Endothelial cell of umbilical vein (primary cell): ENCODE measurements around the gene RELT. TPM values are rescaled to one million over a fixed set of nuclear protein-coding genes. Genes with fewer than 3 reads are reported as not detected.

ENCODE experiments used
- BruUV-seq: library from RNA; stranded (reverse); fragments of 400-500 nt; replicated peaks from 2 replicates; lab custom pipeline; 2021; lab: Mats Ljungman, UMichigan
- CTCF ChIA-PET: fragments of 300-600, 350-600 bp; sonication (Branson Sonifier 250); formaldehyde crosslinking; loops from one replicate; lab custom pipeline; 2021; ENCODE audit warnings: antibody characterized with exemption, inconsistent platforms; lab: Charles Lee
- POLR2A ChIA-PET: fragments of 300-600, 350-600 bp; sonication (Branson Sonifier 250); formaldehyde crosslinking; loops from one replicate; lab custom pipeline; 2021; ENCODE audit warnings: antibody characterized with exemption, inconsistent platforms; lab: Charles Lee
- DNase-seq: peaks from one replicate; pipeline ENCODE4 v3.0.0-alpha.2; 2011; ENCODE audit warnings: low read depth, low spot score
- FAIRE-seq: peaks from 2 replicates; lab custom pipeline; 2011; peaks lifted over from hg19 to GRCh38; lab: Jason Lieb, UNC
- H2AFZ ChIP-seq: 2 replicates; pipeline ENCODE4 v1.6.0; 2012; ENCODE audit warnings: low read depth, low read length, control low read depth, inconsistent platforms
- H3K27ac ChIP-seq: 2 replicates; pipeline ENCODE4 v1.5.1; 2011; ENCODE audit warnings: low read depth, mild to moderate bottlenecking, control low read depth, low read length, moderate library complexity; ENCODE audit not compliant: insufficient read depth
- H3K27me3 ChIP-seq, 2 experiments: 2 replicates each; pipeline versions ENCODE4 v1.6.0 to v1.6.1; 2011; ENCODE audit warnings: low read length in 2 of 2, mixed read lengths in 1 of 2; ENCODE audit not compliant: control insufficient read depth in 2 of 2, insufficient read depth in 2 of 2
- H3K36me3 ChIP-seq, 2 experiments: 2 replicates in 1 of 2; 3 replicates in 1 of 2; pipeline ENCODE4 v1.5.1; 2011; ENCODE audit warnings: low read length in 2 of 2, mild to moderate bottlenecking in 1 of 2, moderate library complexity in 1 of 2; ENCODE audit not compliant: control insufficient read depth in 2 of 2, insufficient read depth in 2 of 2; ENCODE audit errors: extremely low read depth in 1 of 2
- H3K4me1 ChIP-seq: 3 replicates; pipeline ENCODE4 v1.5.1; 2011; ENCODE audit warnings: mild to moderate bottlenecking, low read length; ENCODE audit not compliant: control insufficient read depth, insufficient read depth; ENCODE audit errors: extremely low read depth
- H3K4me2 ChIP-seq: 2 replicates; pipeline ENCODE4 v1.6.1; 2011; ENCODE audit warnings: low read length, control low read depth, mixed read lengths; ENCODE audit not compliant: insufficient read depth
- H3K4me3 ChIP-seq, 3 experiments: fragments of 200-600 bp in 1 of 3; sonication (generic), shearing (Covaris generic) in 1 of 3; replicated peaks in 1 of 3; 2 replicates each; pipeline ENCODE4 v1.5.1; 2011 to 2016; ENCODE audit warnings: control low read depth in 3 of 3, low read length in 3 of 3, mild to moderate bottlenecking in 2 of 3, inconsistent platforms in 1 of 3, low read depth in 1 of 3, moderate library complexity in 1 of 3; ENCODE audit not compliant: insufficient read depth in 1 of 3
- H3K79me2 ChIP-seq: 2 replicates; pipeline ENCODE4 v1.6.0; 2012; ENCODE audit warnings: low read length, inconsistent platforms; ENCODE audit not compliant: control insufficient read depth, insufficient read depth
- H3K9ac ChIP-seq: replicated peaks from 2 replicates; pipeline ENCODE3; 2011; ENCODE audit warnings: low read length, control low read depth; ENCODE audit not compliant: insufficient read depth; ENCODE audit errors: extremely low read depth
- H3K9me1 ChIP-seq: replicated peaks from 3 replicates; pipeline ENCODE4 v1.6.0; 2011; ENCODE audit warnings: mild to moderate bottlenecking, low read length; ENCODE audit not compliant: control insufficient read depth, insufficient read depth; ENCODE audit errors: extremely low read depth
- H3K9me3 ChIP-seq: replicated peaks from 2 replicates; pipeline ENCODE4 v1.5.1; 2012; ENCODE audit warnings: low read length, inconsistent platforms; ENCODE audit not compliant: control insufficient read depth, insufficient read depth
- H4K20me1 ChIP-seq: replicated peaks from 2 replicates; pipeline ENCODE3; 2011; ENCODE audit warnings: mild to moderate bottlenecking, low read length; ENCODE audit not compliant: control insufficient read depth, insufficient read depth; ENCODE audit errors: extremely low read depth
- CTCF ChIP-seq, 2 donors: IDR thresholded peaks; 1 replicate in 1 of 2; 2 replicates in 1 of 2; pipeline ENCODE4 v1.5.1; 2011; ENCODE audit warnings: low read length in 2 of 2, mild to moderate bottlenecking in 2 of 2, moderate library complexity in 2 of 2, control low read depth in 1 of 2, inconsistent platforms in 1 of 2, low read depth in 1 of 2; ENCODE audit not compliant: insufficient read depth in 1 of 2; ENCODE audit errors: extremely low read depth in 1 of 2
- EZH2 ChIP-seq: IDR thresholded peaks from 2 replicates; pipeline ENCODE4 v1.6.1; 2012; ENCODE audit warnings: borderline replicate concordance, low read depth, mild to moderate bottlenecking, moderate library complexity, low read length, inconsistent platforms; ENCODE audit not compliant: severe bottlenecking
- FOS ChIP-seq: IDR thresholded peaks from 2 replicates; pipeline ENCODE4 v1.6.1; 2011; ENCODE audit warnings: mild to moderate bottlenecking, low read length, moderate library complexity, borderline replicate concordance; ENCODE audit not compliant: insufficient read depth
- GATA2 ChIP-seq: IDR thresholded peaks from 2 replicates; pipeline ENCODE4 v1.7.0; 2011; ENCODE audit warnings: low read depth, mild to moderate bottlenecking, moderate library complexity, mixed read lengths, low read length; ENCODE audit not compliant: insufficient read length, insufficient read depth
- JUN ChIP-seq: IDR thresholded peaks from 2 replicates; pipeline ENCODE4 v1.6.1; 2011; ENCODE audit warnings: borderline replicate concordance, low read depth; ENCODE audit not compliant: insufficient read length, insufficient read depth
- MAX ChIP-seq: IDR thresholded peaks from 2 replicates; pipeline ENCODE4 v1.6.1; 2011; ENCODE audit not compliant: insufficient read depth, insufficient read length
- MYC ChIP-seq: IDR thresholded peaks from one replicate; pipeline ENCODE4 v1.6.1; 2011; ENCODE audit warnings: mild to moderate bottlenecking, low read depth, low read length
- POLR2A ChIP-seq: IDR thresholded peaks from 2 replicates; pipeline ENCODE4 v1.6.1; 2012; ENCODE audit warnings: low read depth, mild to moderate bottlenecking, control low read depth, low read length
- POLR2AphosphoS5 ChIP-seq: IDR thresholded peaks from 2 replicates; pipeline ENCODE4 v1.6.1; 2012; ENCODE audit warnings: low read depth, mild to moderate bottlenecking, control low read depth, low read length, moderate library complexity; ENCODE audit not compliant: insufficient read depth
- dilution Hi-C: fragments of 300-500 bp; cut with MboI; formaldehyde crosslinking; loops from one replicate; pipeline ENCODE4 v1.15.0; 2019; ENCODE audit warnings: low sequenced_read_pairs; ENCODE audit not compliant: extremely low pct_ligation_motif_present
- intact Hi-C: fragments of 100-400 bp; cut with micrococcal nuclease; formaldehyde crosslinking; loops from one replicate; pipeline ENCODE4 v1.10.0; 2022
- polyA plus RNA-seq, 4 experiments: library from polyadenylated mRNA; depleted of rRNA in 3 of 4; stranded (reverse) in 3 of 4; unstranded in 1 of 4; fragments of >200 nt; gene quantifications; 2 replicates each; pipeline versions ENCODE4 v1.2.1 to v1.2.3, GENCODE V29; 2011 to 2012; ENCODE audit warnings: missing spikeins in 1 of 4
- total RNA-seq: library from RNA; stranded (reverse); gene quantifications from 2 replicates; pipeline ENCODE4 v1.2.3, GENCODE V29; 2021

The RELT gene
- total and polyA plus RNA-seq, 2 donors (not counting 3 experiments of a cell fraction or from before 2014, with no cell fraction given): 6.7 to 13.1 TPM

DNA sequence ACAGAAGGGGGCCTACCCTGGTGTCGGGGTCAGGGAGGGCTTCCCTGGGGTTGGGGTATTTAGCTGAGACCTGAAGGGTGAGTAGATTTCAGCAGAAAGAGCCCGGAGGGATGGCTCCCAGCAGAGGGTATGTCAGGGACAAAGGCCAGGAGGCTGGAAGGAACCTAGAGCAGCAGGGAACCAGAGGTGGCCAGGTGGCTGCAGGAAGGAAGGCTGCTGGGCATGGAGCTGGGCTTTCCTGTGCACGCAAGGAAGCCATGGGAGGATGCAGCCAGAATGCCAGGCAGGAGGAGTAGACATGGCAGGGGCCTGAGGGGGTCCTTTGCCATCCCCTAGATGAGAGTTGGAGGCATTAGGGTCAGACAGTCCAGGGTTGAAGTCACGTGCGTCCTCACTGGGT, 27.4 kb upstream of the RELT start:
- H3K27me3 ChIP-seq: no peaks in the 10 kb centered on the region
- dilution Hi-C loops: no loop called here
- no peak overlapping the region for H2AFZ ChIP-seq
- no peak overlapping the region for H3K9ac ChIP-seq
- intact Hi-C loops: no loop called here
- H3K4me1 ChIP-seq: no peaks in the 10 kb centered on the region
- no peaks in the 10 kb centered on the region for H4K20me1 ChIP-seq
- no peaks in the 10 kb centered on the region for H3K9me1 ChIP-seq
- no peaks in the 10 kb centered on the region for H3K79me2 ChIP-seq
- H3K36me3 ChIP-seq: peaks cover 0 to 22% of the 10 kb centered on the region in 2 experiments
- no TSS peak for BruUV-seq
- no peak overlapping the region for H3K27ac ChIP-seq
- POLR2A ChIA-PET: no interaction called here
- H3K9me3 ChIP-seq: no peaks in the 10 kb centered on the region
- FAIRE-seq (no peak), DNase-seq (no peak)
- TF ChIP-seq CTCF (IDR thresholded peaks at IDR 0.05; ENCODE audit: extremely low read depth in 1 of 2, insufficient read depth in 1 of 2, low read depth in 1 of 2, low read length in 2 of 2) (no peak), JUN (no peak), MAX (no peak), POLR2A (no peak), POLR2AphosphoS5 (no peak), GATA2 (no peak), FOS (no peak), MYC (no peak), EZH2 (no peak)
- H3K4me3 ChIP-seq: no peak overlapping the region
- CTCF ChIA-PET: interaction anchor here (1.1 to 5.2 kb wide), 10 partner anchors 11 to 313 kb away, joined by 3 to 253 read pairs (median 10); partner anchors contain the start of genes ARHGEF17 and RELT
- no peak overlapping the region for H3K4me2 ChIP-seq
